Smooth muscle cell of the brain vasculature (primary cell): ENCODE data around the gene MGAT5.

Experiments used
- DNase-seq: peaks from one replicate; pipeline ENCODE4 v3.0.0-alpha.2; 2012; ENCODE audit warnings: low read depth, low spot score

Gene MGAT5

GRCh38 chr2:134416637-134417036 lies 162.8 kb downstream of the MGAT5 start:
- DNase-seq: no peak

GRCh38 chr2:134417968-134418582 lies 164.2 kb downstream of the MGAT5 start:
- DNase-seq: no peak

GRCh38 chr2:134420259-134420658 lies 166.4 kb downstream of the MGAT5 start:
- no peak for DNase-seq

- no peak for DNase-seq
Observed at GRCh38 chr2:134420920-134421319, 167.0 kb downstream of the MGAT5 start.

GRCh38 chr2:134421556-134422328 lies 167.9 kb downstream of the MGAT5 start:
- no peak for DNase-seq

- no peak for DNase-seq
Observed at GRCh38 chr2:134425724-134426496, 172.0 kb downstream of the MGAT5 start.

GRCh38 chr2:134426721-134427120 lies 172.8 kb downstream of the MGAT5 start:
- DNase-seq: no peak

GRCh38 chr2:134429886-134430285 lies 176.0 kb downstream of the MGAT5 start:
- DNase-seq: no peak

GRCh38 chr2:134431838-134432434 lies 178.1 kb downstream of the MGAT5 start:
- DNase-seq: no peak

- no peak for DNase-seq
Observed at GRCh38 chr2:134432435-134432883, 178.6 kb downstream of the MGAT5 start.

- no peak for DNase-seq
Observed at GRCh38 chr2:134433469-134433868, 179.6 kb downstream of the MGAT5 start.

GRCh38 chr2:134433979-134434378 lies 180.1 kb downstream of the MGAT5 start:
- DNase-seq: no peak

- no peak for DNase-seq
Observed at GRCh38 chr2:134435505-134435904, 181.6 kb downstream of the MGAT5 start.

- no peak for DNase-seq
Observed at GRCh38 chr2:134435936-134436335, 182.1 kb downstream of the MGAT5 start.

- no peak for DNase-seq
Observed at GRCh38 chr2:134436706-134437105, 182.8 kb downstream of the MGAT5 start.

- DNase-seq: no peak
Observed at GRCh38 chr2:134438371-134438770, 184.5 kb downstream of the MGAT5 start.

GRCh38 chr2:134440336-134440909 lies 186.6 kb downstream of the MGAT5 start:
- DNase-seq: no peak

GRCh38 chr2:134441153-134441863 lies 187.4 kb downstream of the MGAT5 start:
- DNase-seq: no peak

GRCh38 chr2:134443814-134444480 lies 190.1 kb downstream of the MGAT5 start:
- DNase-seq: no peak

- DNase-seq: no peak
Observed at GRCh38 chr2:134445116-134445515, 191.2 kb downstream of the MGAT5 start.
